ENCODE measurements around the gene TCF19.

DNA sequence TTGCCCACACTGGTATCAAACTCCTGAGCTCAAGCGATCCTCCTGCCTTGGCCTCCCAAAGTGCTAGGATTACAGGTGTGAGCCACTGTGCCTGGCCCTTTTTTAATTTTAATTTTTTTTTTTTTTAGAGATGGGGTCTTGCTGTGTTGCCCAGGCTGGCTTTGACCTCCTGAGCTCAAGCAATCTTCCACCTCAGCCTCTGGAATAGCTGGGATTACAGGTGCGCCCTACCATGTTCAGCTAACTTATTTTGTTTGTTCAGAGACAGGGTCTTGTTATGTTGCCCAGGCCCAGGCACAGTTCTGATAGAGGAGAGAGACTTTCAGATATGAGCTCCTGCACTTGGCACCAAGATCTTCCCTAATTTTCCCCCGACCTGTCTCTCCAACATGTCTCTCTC lies 27.6 kb upstream of the TCF19 start:
- TF ChIP-seq, protein P1, sequence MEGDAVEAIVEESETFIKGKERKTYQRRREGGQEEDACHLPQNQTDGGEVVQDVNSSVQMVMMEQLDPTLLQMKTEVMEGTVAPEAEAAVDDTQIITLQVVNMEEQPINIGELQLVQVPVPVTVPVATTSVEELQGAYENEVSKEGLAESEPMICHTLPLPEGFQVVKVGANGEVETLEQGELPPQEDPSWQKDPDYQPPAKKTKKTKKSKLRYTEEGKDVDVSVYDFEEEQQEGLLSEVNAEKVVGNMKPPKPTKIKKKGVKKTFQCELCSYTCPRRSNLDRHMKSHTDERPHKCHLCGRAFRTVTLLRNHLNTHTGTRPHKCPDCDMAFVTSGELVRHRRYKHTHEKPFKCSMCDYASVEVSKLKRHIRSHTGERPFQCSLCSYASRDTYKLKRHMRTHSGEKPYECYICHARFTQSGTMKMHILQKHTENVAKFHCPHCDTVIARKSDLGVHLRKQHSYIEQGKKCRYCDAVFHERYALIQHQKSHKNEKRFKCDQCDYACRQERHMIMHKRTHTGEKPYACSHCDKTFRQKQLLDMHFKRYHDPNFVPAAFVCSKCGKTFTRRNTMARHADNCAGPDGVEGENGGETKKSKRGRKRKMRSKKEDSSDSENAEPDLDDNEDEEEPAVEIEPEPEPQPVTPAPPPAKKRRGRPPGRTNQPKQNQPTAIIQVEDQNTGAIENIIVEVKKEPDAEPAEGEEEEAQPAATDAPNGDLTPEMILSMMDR (IDR thresholded peaks at IDR 0.05): no peak
- TF ChIP-seq POLR2AphosphoS5 (IDR thresholded peaks at IDR 0.05): no peak

Measured in prostate gland (tissue), 2 donors.